Right atrium auricular region (tissue), 2 donors: ENCODE data around the gene SP4. TPM values are rescaled to one million over a fixed set of nuclear protein-coding genes. Genes with fewer than 3 reads are reported as not detected.

Source experiments
- DNase-seq: peaks from one replicate; pipeline ENCODE4 v3.0.0-alpha.2; 2019; ENCODE audit warnings: low spot score
- H3K27ac ChIP-seq, 2 donors: fragments of 200-600 bp; sonication (generic); 1 replicate in 1 of 2; 2 replicates in 1 of 2; pipeline ENCODE4 v1.5.1; 2016 to 2019
- H3K27me3 ChIP-seq, 2 donors: fragments of 200-600 bp; sonication (generic); one replicate each; pipeline versions ENCODE4 v1.5.1 to v1.6.0; 2017 to 2019
- H3K36me3 ChIP-seq: fragments of 200-600 bp; sonication (generic); one replicate; pipeline ENCODE4 v1.5.1; 2016
- H3K4me1 ChIP-seq, 2 donors: fragments of 200-600 bp; sonication (generic); one replicate each; pipeline versions ENCODE4 v1.5.1 to v1.6.0; 2017 to 2019
- H3K4me3 ChIP-seq, 2 donors: fragments of 200-600 bp; sonication (generic); 1 replicate in 1 of 2; 2 replicates in 1 of 2; pipeline ENCODE4 v1.5.1; 2017 to 2019; ENCODE audit warnings: mild to moderate bottlenecking in 1 of 2, moderate library complexity in 1 of 2
- H3K9me3 ChIP-seq, 2 donors: fragments of 200-600 bp; sonication (generic); one replicate each; pipeline ENCODE4 v1.5.1; 2019
- CTCF ChIP-seq, 2 donors: fragments of 200-600 bp; sonication (generic); IDR thresholded peaks; one replicate each; pipeline ENCODE4 v1.5.1; 2019; ENCODE audit warnings: antibody characterized with exemption in 2 of 2
- total RNA-seq, 2 donors: library from RNA; depleted of rRNA; stranded (reverse); fragments of >200 nt; gene quantifications; one replicate each; pipeline ENCODE4 v1.1.0, GENCODE V29; 2016

The SP4 gene
- total RNA-seq, 2 donors from 2014 or later = 15.2 to 205 TPM

- TF ChIP-seq CTCF (IDR thresholded peaks at IDR 0.05) = no peak
- H3K4me3 ChIP-seq = no peak overlapping the region
- H3K4me1 ChIP-seq = peaks cover 0 to 5% of the 10 kb centered on the region in 2 donors
- no peaks in the 10 kb centered on the region for H3K27me3 ChIP-seq
- no peaks in the 10 kb centered on the region for H3K9me3 ChIP-seq
- no peak overlapping the region for H3K27ac ChIP-seq
- H3K36me3 ChIP-seq = no peaks in the 10 kb centered on the region
- DNase-seq = no peak
Observed at GRCh38 chr7:21462081-21462480, 34.2 kb downstream of the SP4 start.

- no peak for DNase-seq
- peaks cover 0 to 5% of the 10 kb centered on the region in 2 donors for H3K4me1 ChIP-seq
- H3K9me3 ChIP-seq = no peaks in the 10 kb centered on the region
- H3K4me3 ChIP-seq = no peak overlapping the region
- H3K27me3 ChIP-seq = no peaks in the 10 kb centered on the region
- no peak overlapping the region for H3K27ac ChIP-seq
- no peaks in the 10 kb centered on the region for H3K36me3 ChIP-seq
- no peak for TF ChIP-seq CTCF (IDR thresholded peaks at IDR 0.05)
Observed at GRCh38 chr7:21463524-21463923, 35.6 kb downstream of the SP4 start.

- no peak for DNase-seq
- Histone ChIP-seq H3K4me3 (no peak overlapping the region), H3K36me3 (no peaks in the 10 kb centered on the region), H3K27me3 (no peaks in the 10 kb centered on the region), H3K4me1 (no peaks in the 10 kb centered on the region), H3K27ac (no peak overlapping the region), H3K9me3 (no peaks in the 10 kb centered on the region)
- no peak for TF ChIP-seq CTCF (IDR thresholded peaks at IDR 0.05)
Observed at GRCh38 chr7:21468969-21469368, 41.1 kb downstream of the SP4 start.

GRCh38 chr7:21469894-21470293 is 42.0 kb downstream of the SP4 start:
- Histone ChIP-seq H3K27me3 (no peaks in the 10 kb centered on the region), H3K27ac (no peak overlapping the region), H3K9me3 (no peaks in the 10 kb centered on the region), H3K36me3 (no peaks in the 10 kb centered on the region), H3K4me1 (no peaks in the 10 kb centered on the region), H3K4me3 (no peak overlapping the region)
- DNase-seq = no peak
- no peak for TF ChIP-seq CTCF (IDR thresholded peaks at IDR 0.05)

GRCh38 chr7:21472029-21472428 is 44.1 kb downstream of the SP4 start:
- Histone ChIP-seq H3K36me3 (no peaks in the 10 kb centered on the region), H3K27me3 (no peaks in the 10 kb centered on the region), H3K4me3 (no peak overlapping the region), H3K9me3 (no peaks in the 10 kb centered on the region), H3K4me1 (no peaks in the 10 kb centered on the region), H3K27ac (no peak overlapping the region)
- no peak for TF ChIP-seq CTCF (IDR thresholded peaks at IDR 0.05)
- DNase-seq = no peak

GRCh38 chr7:21476429-21476828 is 48.5 kb downstream of the SP4 start:
- Histone ChIP-seq H3K4me3 (no peak overlapping the region), H3K27ac (no peak overlapping the region), H3K9me3 (no peaks in the 10 kb centered on the region), H3K27me3 (no peaks in the 10 kb centered on the region), H3K4me1 (no peaks in the 10 kb centered on the region), H3K36me3 (no peaks in the 10 kb centered on the region)
- DNase-seq = no peak
- TF ChIP-seq CTCF (IDR thresholded peaks at IDR 0.05) = no peak
